ENCODE data around the gene BDP1.
"Not testable (repeated sequence)": the region's sequence is repeated elsewhere in the genome, so short reads cannot be mapped to it uniquely, and the experiment has no call there.

The BDP1 gene

GRCh38 chr5:71563161-71563560 is 107.7 kb downstream of the BDP1 start:
- DNase-seq (ENCODE audit: low read depth) = no peak
- no peak overlapping the region for H3K4me3 ChIP-seq (ENCODE audit: low read depth, low read length)
- TF ChIP-seq POLR2A (IDR thresholded peaks at IDR 0.05; ENCODE audit: extremely low read depth, insufficient read length) (no peak), MYC (IDR thresholded peaks at IDR 0.05; ENCODE audit: low read depth, low read length) (no peak)
- TF ChIP-seq, protein P1, sequence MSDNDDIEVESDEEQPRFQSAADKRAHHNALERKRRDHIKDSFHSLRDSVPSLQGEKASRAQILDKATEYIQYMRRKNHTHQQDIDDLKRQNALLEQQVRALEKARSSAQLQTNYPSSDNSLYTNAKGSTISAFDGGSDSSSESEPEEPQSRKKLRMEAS (IDR thresholded peaks at IDR 0.05; ENCODE audit: low read depth, low read length) = no peak
- TF ChIP-seq, protein P2, sequence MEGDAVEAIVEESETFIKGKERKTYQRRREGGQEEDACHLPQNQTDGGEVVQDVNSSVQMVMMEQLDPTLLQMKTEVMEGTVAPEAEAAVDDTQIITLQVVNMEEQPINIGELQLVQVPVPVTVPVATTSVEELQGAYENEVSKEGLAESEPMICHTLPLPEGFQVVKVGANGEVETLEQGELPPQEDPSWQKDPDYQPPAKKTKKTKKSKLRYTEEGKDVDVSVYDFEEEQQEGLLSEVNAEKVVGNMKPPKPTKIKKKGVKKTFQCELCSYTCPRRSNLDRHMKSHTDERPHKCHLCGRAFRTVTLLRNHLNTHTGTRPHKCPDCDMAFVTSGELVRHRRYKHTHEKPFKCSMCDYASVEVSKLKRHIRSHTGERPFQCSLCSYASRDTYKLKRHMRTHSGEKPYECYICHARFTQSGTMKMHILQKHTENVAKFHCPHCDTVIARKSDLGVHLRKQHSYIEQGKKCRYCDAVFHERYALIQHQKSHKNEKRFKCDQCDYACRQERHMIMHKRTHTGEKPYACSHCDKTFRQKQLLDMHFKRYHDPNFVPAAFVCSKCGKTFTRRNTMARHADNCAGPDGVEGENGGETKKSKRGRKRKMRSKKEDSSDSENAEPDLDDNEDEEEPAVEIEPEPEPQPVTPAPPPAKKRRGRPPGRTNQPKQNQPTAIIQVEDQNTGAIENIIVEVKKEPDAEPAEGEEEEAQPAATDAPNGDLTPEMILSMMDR (IDR thresholded peaks at IDR 0.05; ENCODE audit: low read depth, low read length) = no peak

- DNase-seq (ENCODE audit: low read depth) = no peak
- TF ChIP-seq, protein P1 (IDR thresholded peaks at IDR 0.05; ENCODE audit: low read depth, low read length) = no peak
- no peak for TF ChIP-seq MYC (IDR thresholded peaks at IDR 0.05; ENCODE audit: low read depth, low read length)
- TF ChIP-seq, protein P2 (IDR thresholded peaks at IDR 0.05; ENCODE audit: low read depth, low read length) = no peak
- TF ChIP-seq POLR2A (IDR thresholded peaks at IDR 0.05; ENCODE audit: extremely low read depth, insufficient read length) = no peak
- no peak overlapping the region for H3K4me3 ChIP-seq (ENCODE audit: low read depth, low read length)
Measured at GRCh38 chr5:71564895-71565294, 109.4 kb downstream of the BDP1 start.

DNA sequence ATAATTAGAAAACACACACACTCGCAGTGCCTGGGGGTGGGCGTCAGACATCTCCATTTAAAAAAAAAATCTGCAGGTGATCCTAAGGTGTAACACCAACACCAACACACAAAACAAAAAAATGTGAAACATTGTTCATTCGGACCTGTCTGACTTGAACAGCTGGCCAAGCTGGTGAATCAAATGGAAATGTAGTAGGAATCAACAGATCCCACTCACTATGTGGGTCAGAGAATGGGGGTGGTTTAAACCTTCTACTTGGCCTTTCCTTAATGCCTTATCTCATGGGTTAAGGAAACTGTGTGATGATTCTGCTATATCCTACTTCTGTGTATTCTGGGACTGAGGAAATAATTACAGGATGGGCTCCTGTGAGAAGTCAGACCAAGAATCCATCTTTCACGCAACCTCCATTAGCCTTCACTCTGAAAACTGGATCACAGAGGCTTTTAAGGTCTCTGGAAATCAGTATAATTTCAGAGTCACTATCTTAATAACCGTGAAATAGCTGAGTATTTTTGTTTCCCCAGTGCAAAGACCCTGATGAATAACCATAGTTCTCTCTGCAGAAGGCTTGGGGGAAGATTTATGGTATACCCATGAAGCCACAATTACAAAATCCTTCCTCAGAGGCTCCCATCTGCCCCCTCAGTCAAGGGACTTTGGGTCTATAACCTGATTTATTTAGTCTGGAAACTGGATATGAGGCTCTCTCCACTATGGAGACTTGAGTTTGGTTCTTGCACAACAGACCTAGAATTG is 114.5 kb downstream of the BDP1 start:
- no peak overlapping the region for H3K4me3 ChIP-seq (ENCODE audit: low read depth, low read length)
- no peak for DNase-seq (ENCODE audit: low read depth)
- TF ChIP-seq MYC (IDR thresholded peaks at IDR 0.05; ENCODE audit: low read depth, low read length) (no peak), POLR2A (IDR thresholded peaks at IDR 0.05; ENCODE audit: extremely low read depth, insufficient read length) (no peak)
- TF ChIP-seq, protein P1 (IDR thresholded peaks at IDR 0.05; ENCODE audit: low read depth, low read length) = no peak
- TF ChIP-seq, protein P2 (IDR thresholded peaks at IDR 0.05; ENCODE audit: low read depth, low read length) = no peak

- not testable (repeated sequence) for DNase-seq (ENCODE audit: low read depth); H3K4me3 ChIP-seq (ENCODE audit: low read depth, low read length)
Measured at GRCh38 chr5:71571811-71572210, 116.4 kb downstream of the BDP1 start.

DNA sequence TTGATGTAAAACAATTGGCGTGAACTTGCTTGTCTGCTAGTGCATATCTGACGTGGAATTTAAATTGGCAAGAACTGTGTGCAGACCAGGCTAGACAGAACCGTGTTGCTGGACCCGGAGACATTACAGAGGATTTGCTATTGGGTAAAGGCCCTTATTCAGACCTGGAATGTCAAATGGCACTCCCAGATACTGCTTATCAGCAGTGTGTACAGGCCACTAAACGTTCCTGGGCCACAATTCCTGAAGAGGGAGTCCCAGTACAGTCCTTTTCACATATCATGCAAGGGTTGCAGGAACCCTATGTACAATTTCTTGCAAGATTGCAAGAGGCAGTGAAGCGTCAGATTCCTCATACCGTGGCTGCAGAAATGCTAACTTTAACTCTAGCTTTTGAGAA is 118.1 kb downstream of the BDP1 start:
- no peak overlapping the region for H3K4me3 ChIP-seq (ENCODE audit: low read depth, low read length)
- TF ChIP-seq MYC (IDR thresholded peaks at IDR 0.05; ENCODE audit: low read depth, low read length) = no peak
- TF ChIP-seq POLR2A (IDR thresholded peaks at IDR 0.05; ENCODE audit: extremely low read depth, insufficient read length) = no peak
- TF ChIP-seq, protein P1 (IDR thresholded peaks at IDR 0.05; ENCODE audit: low read depth, low read length) = no peak
- TF ChIP-seq, protein P2 (IDR thresholded peaks at IDR 0.05; ENCODE audit: low read depth, low read length) = no peak
- DNase-seq (ENCODE audit: low read depth) = no peak

- DNase-seq (ENCODE audit: low read depth); H3K4me3 ChIP-seq (ENCODE audit: low read depth, low read length): not testable (repeated sequence)
Measured at GRCh38 chr5:71575588-71575987, 120.1 kb downstream of the BDP1 start.

DNA sequence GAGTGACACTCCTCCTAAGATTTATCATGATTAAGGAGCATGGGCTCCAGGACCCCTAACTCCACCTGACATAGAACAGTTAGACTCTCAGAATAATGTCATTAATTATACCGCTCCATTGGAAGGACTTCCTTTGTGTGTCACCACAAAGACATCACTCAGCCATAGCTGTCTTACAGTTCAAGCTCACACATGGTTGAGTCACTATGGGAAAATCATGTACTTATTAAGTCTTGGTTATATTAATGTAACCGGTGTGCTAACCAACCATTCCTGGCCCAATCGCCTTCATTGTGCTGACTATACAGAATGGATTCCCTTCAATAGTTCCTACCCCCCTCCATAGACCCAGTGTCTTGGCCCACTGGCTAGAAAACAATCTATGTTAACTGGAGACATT is 120.8 kb downstream of the BDP1 start:
- DNase-seq (ENCODE audit: low read depth) = no peak
- TF ChIP-seq, protein P2 (IDR thresholded peaks at IDR 0.05; ENCODE audit: low read depth, low read length) = no peak
- TF ChIP-seq POLR2A (IDR thresholded peaks at IDR 0.05; ENCODE audit: extremely low read depth, insufficient read length) (no peak), MYC (IDR thresholded peaks at IDR 0.05; ENCODE audit: low read depth, low read length) (no peak)
- TF ChIP-seq, protein P1 (IDR thresholded peaks at IDR 0.05; ENCODE audit: low read depth, low read length) = no peak
- H3K4me3 ChIP-seq (ENCODE audit: low read depth, low read length) = no peak overlapping the region

- not testable (repeated sequence) for H3K4me3 ChIP-seq (ENCODE audit: low read depth, low read length); DNase-seq (ENCODE audit: low read depth)
Measured at GRCh38 chr5:71577839-71578238, 122.4 kb downstream of the BDP1 start.

Measured in NB4 (cell line).